Measurements from ENCODE around the gene SORT1.

The SORT1 gene

GRCh38 chr1:109369167-109369746 is 28.5 kb downstream of the SORT1 start:
- Histone ChIP-seq H3K36me3 (ENCODE audit: control insufficient read depth, insufficient read depth, low read length) (no peaks in the 10 kb centered on the region), H3K4me3 (ENCODE audit: insufficient read depth, low read depth, low read length, poor library complexity, severe bottlenecking) (no peak overlapping the region), H3K9me3 (ENCODE audit: control insufficient read depth, low read length) (no peaks in the 10 kb centered on the region), H3K27ac (ENCODE audit: insufficient read depth, low read length, poor library complexity, severe bottlenecking) (no peak overlapping the region), H3K4me1 (ENCODE audit: control insufficient read depth, insufficient read depth, low read length, poor library complexity, severe bottlenecking) (no peaks in the 10 kb centered on the region), H3K27me3 (replicated peaks; ENCODE audit: control insufficient read depth, insufficient read depth, low read length, poor library complexity, severe bottlenecking) (no peaks in the 10 kb centered on the region)
- DNase-seq, result no peak

GRCh38 chr1:109368464-109368863 is 29.3 kb downstream of the SORT1 start:
- Histone ChIP-seq H3K27ac (ENCODE audit: insufficient read depth, low read length, poor library complexity, severe bottlenecking) (no peak overlapping the region), H3K9me3 (ENCODE audit: control insufficient read depth, low read length) (no peaks in the 10 kb centered on the region), H3K27me3 (replicated peaks; ENCODE audit: control insufficient read depth, insufficient read depth, low read length, poor library complexity, severe bottlenecking) (no peaks in the 10 kb centered on the region), H3K4me3 (ENCODE audit: insufficient read depth, low read depth, low read length, poor library complexity, severe bottlenecking) (no peak overlapping the region), H3K36me3 (ENCODE audit: control insufficient read depth, insufficient read depth, low read length) (no peaks in the 10 kb centered on the region), H3K4me1 (ENCODE audit: control insufficient read depth, insufficient read depth, low read length, poor library complexity, severe bottlenecking) (no peaks in the 10 kb centered on the region)
- no peak for DNase-seq

- no peaks in the 10 kb centered on the region for H3K36me3 ChIP-seq (ENCODE audit: control insufficient read depth, insufficient read depth, low read length)
- no peaks in the 10 kb centered on the region for H3K9me3 ChIP-seq (ENCODE audit: control insufficient read depth, low read length)
- no peak overlapping the region for H3K4me3 ChIP-seq (ENCODE audit: insufficient read depth, low read depth, low read length, poor library complexity, severe bottlenecking)
- no peak overlapping the region for H3K27ac ChIP-seq (ENCODE audit: insufficient read depth, low read length, poor library complexity, severe bottlenecking)
- no peaks in the 10 kb centered on the region for H3K4me1 ChIP-seq (ENCODE audit: control insufficient read depth, insufficient read depth, low read length, poor library complexity, severe bottlenecking)
- DNase-seq, result no peak
- no peaks in the 10 kb centered on the region for H3K27me3 ChIP-seq (replicated peaks; ENCODE audit: control insufficient read depth, insufficient read depth, low read length, poor library complexity, severe bottlenecking)
Measured at GRCh38 chr1:109367626-109368025, 30.1 kb downstream of the SORT1 start.

- no peaks in the 10 kb centered on the region for H3K27me3 ChIP-seq (replicated peaks; ENCODE audit: control insufficient read depth, insufficient read depth, low read length, poor library complexity, severe bottlenecking)
- DNase-seq, result no peak
- no peak overlapping the region for H3K27ac ChIP-seq (ENCODE audit: insufficient read depth, low read length, poor library complexity, severe bottlenecking)
- H3K4me3 ChIP-seq (ENCODE audit: insufficient read depth, low read depth, low read length, poor library complexity, severe bottlenecking), result no peak overlapping the region
- no peaks in the 10 kb centered on the region for H3K9me3 ChIP-seq (ENCODE audit: control insufficient read depth, low read length)
- no peaks in the 10 kb centered on the region for H3K36me3 ChIP-seq (ENCODE audit: control insufficient read depth, insufficient read depth, low read length)
- no peaks in the 10 kb centered on the region for H3K4me1 ChIP-seq (ENCODE audit: control insufficient read depth, insufficient read depth, low read length, poor library complexity, severe bottlenecking)
Measured at GRCh38 chr1:109365642-109366204, 32.0 kb downstream of the SORT1 start.

GRCh38 chr1:109361649-109362048 is 36.1 kb downstream of the SORT1 start:
- Histone ChIP-seq H3K4me3 (ENCODE audit: insufficient read depth, low read depth, low read length, poor library complexity, severe bottlenecking) (no peak overlapping the region), H3K36me3 (ENCODE audit: control insufficient read depth, insufficient read depth, low read length) (no peaks in the 10 kb centered on the region), H3K27me3 (replicated peaks; ENCODE audit: control insufficient read depth, insufficient read depth, low read length, poor library complexity, severe bottlenecking) (no peaks in the 10 kb centered on the region), H3K4me1 (ENCODE audit: control insufficient read depth, insufficient read depth, low read length, poor library complexity, severe bottlenecking) (no peaks in the 10 kb centered on the region), H3K27ac (ENCODE audit: insufficient read depth, low read length, poor library complexity, severe bottlenecking) (no peak overlapping the region), H3K9me3 (ENCODE audit: control insufficient read depth, low read length) (no peaks in the 10 kb centered on the region)
- DNase-seq, result no peak

- no peaks in the 10 kb centered on the region for H3K36me3 ChIP-seq (ENCODE audit: control insufficient read depth, insufficient read depth, low read length)
- H3K27me3 ChIP-seq (replicated peaks; ENCODE audit: control insufficient read depth, insufficient read depth, low read length, poor library complexity, severe bottlenecking), result no peaks in the 10 kb centered on the region
- no peak overlapping the region for H3K27ac ChIP-seq (ENCODE audit: insufficient read depth, low read length, poor library complexity, severe bottlenecking)
- H3K4me3 ChIP-seq (ENCODE audit: insufficient read depth, low read depth, low read length, poor library complexity, severe bottlenecking), result no peak overlapping the region
- no peak for DNase-seq
- H3K4me1 ChIP-seq (ENCODE audit: control insufficient read depth, insufficient read depth, low read length, poor library complexity, severe bottlenecking), result no peaks in the 10 kb centered on the region
- H3K9me3 ChIP-seq (ENCODE audit: control insufficient read depth, low read length), result no peaks in the 10 kb centered on the region
Measured at GRCh38 chr1:109361069-109361468, 36.6 kb downstream of the SORT1 start.

GRCh38 chr1:109357616-109358015 is 40.1 kb downstream of the SORT1 start:
- DNase-seq, result no peak
- H3K4me1 ChIP-seq (ENCODE audit: control insufficient read depth, insufficient read depth, low read length, poor library complexity, severe bottlenecking), result no peaks in the 10 kb centered on the region
- H3K36me3 ChIP-seq (ENCODE audit: control insufficient read depth, insufficient read depth, low read length), result no peaks in the 10 kb centered on the region
- H3K27ac ChIP-seq (ENCODE audit: insufficient read depth, low read length, poor library complexity, severe bottlenecking), result no peak overlapping the region
- H3K4me3 ChIP-seq (ENCODE audit: insufficient read depth, low read depth, low read length, poor library complexity, severe bottlenecking), result no peak overlapping the region
- no peaks in the 10 kb centered on the region for H3K9me3 ChIP-seq (ENCODE audit: control insufficient read depth, low read length)
- no peaks in the 10 kb centered on the region for H3K27me3 ChIP-seq (replicated peaks; ENCODE audit: control insufficient read depth, insufficient read depth, low read length, poor library complexity, severe bottlenecking)

- Histone ChIP-seq H3K9me3 (ENCODE audit: control insufficient read depth, low read length) (no peaks in the 10 kb centered on the region), H3K4me1 (ENCODE audit: control insufficient read depth, insufficient read depth, low read length, poor library complexity, severe bottlenecking) (no peaks in the 10 kb centered on the region), H3K4me3 (ENCODE audit: insufficient read depth, low read depth, low read length, poor library complexity, severe bottlenecking) (no peak overlapping the region), H3K36me3 (ENCODE audit: control insufficient read depth, insufficient read depth, low read length) (no peaks in the 10 kb centered on the region), H3K27ac (ENCODE audit: insufficient read depth, low read length, poor library complexity, severe bottlenecking) (no peak overlapping the region), H3K27me3 (replicated peaks; ENCODE audit: control insufficient read depth, insufficient read depth, low read length, poor library complexity, severe bottlenecking) (no peaks in the 10 kb centered on the region)
- DNase-seq, result no peak
Measured at GRCh38 chr1:109356915-109357314, 40.8 kb downstream of the SORT1 start.

- no peak overlapping the region for H3K4me3 ChIP-seq (ENCODE audit: insufficient read depth, low read depth, low read length, poor library complexity, severe bottlenecking)
- H3K9me3 ChIP-seq (ENCODE audit: control insufficient read depth, low read length), result no peaks in the 10 kb centered on the region
- no peaks in the 10 kb centered on the region for H3K4me1 ChIP-seq (ENCODE audit: control insufficient read depth, insufficient read depth, low read length, poor library complexity, severe bottlenecking)
- no peaks in the 10 kb centered on the region for H3K27me3 ChIP-seq (replicated peaks; ENCODE audit: control insufficient read depth, insufficient read depth, low read length, poor library complexity, severe bottlenecking)
- no peak for DNase-seq
- no peak overlapping the region for H3K27ac ChIP-seq (ENCODE audit: insufficient read depth, low read length, poor library complexity, severe bottlenecking)
- H3K36me3 ChIP-seq (ENCODE audit: control insufficient read depth, insufficient read depth, low read length), result no peaks in the 10 kb centered on the region
Measured at GRCh38 chr1:109356505-109356904, 41.2 kb downstream of the SORT1 start.

- Histone ChIP-seq H3K27me3 (replicated peaks; ENCODE audit: control insufficient read depth, insufficient read depth, low read length, poor library complexity, severe bottlenecking) (no peaks in the 10 kb centered on the region), H3K4me3 (ENCODE audit: insufficient read depth, low read depth, low read length, poor library complexity, severe bottlenecking) (no peak overlapping the region), H3K36me3 (ENCODE audit: control insufficient read depth, insufficient read depth, low read length) (no peaks in the 10 kb centered on the region), H3K27ac (ENCODE audit: insufficient read depth, low read length, poor library complexity, severe bottlenecking) (no peak overlapping the region), H3K9me3 (ENCODE audit: control insufficient read depth, low read length) (no peaks in the 10 kb centered on the region), H3K4me1 (ENCODE audit: control insufficient read depth, insufficient read depth, low read length, poor library complexity, severe bottlenecking) (no peaks in the 10 kb centered on the region)
- no peak for DNase-seq
Measured at GRCh38 chr1:109354929-109355328, 42.8 kb downstream of the SORT1 start.
